ENCODE measurements around the gene SUGP1.

DNA sequence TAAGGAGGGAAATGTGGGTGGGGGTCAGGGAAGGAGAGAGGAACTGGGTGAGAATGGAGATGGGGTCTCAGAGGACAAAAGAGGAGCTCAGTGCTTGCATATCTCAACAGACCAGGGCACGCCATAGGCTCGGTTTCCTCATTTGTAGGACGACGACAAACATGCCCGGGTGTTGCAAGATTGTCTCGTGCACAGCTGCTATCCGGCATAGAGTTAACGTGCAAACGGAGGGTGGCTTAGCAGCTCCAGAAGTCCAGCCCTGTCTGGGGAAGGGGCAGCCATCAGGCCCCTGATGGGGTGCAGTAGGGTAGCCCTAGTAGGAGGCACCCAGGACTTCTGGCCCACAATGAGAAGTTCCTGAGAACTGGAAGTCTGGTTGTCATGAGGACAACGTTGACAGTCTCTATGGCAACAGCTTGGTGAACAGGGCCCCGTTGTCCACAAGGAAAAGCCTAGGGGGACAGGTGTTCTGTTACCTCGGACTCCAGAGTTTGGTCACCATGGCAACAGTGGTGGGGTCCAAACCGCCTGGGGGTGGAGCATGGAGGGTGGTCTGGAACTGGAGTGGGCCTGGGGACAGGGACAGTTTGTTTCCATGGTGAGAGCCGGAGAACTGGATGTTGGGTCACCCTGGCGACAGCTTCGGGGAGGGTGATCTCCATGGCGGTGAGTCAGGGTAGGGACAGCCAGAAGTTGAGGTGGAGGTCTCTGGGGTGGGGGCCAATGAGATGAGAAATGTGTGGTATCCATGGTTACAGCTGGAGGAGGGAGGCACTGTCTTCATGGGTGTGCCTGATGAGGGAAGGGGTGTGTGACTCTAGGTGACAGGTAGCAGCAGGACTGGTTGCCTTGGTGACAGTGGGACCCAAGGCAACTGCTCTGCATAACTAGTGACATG is 64.0 kb downstream of the SUGP1 start:
- no peak for TF ChIP-seq POLR2A (IDR thresholded peaks at IDR 0.05)
- TF ChIP-seq, protein P1, sequence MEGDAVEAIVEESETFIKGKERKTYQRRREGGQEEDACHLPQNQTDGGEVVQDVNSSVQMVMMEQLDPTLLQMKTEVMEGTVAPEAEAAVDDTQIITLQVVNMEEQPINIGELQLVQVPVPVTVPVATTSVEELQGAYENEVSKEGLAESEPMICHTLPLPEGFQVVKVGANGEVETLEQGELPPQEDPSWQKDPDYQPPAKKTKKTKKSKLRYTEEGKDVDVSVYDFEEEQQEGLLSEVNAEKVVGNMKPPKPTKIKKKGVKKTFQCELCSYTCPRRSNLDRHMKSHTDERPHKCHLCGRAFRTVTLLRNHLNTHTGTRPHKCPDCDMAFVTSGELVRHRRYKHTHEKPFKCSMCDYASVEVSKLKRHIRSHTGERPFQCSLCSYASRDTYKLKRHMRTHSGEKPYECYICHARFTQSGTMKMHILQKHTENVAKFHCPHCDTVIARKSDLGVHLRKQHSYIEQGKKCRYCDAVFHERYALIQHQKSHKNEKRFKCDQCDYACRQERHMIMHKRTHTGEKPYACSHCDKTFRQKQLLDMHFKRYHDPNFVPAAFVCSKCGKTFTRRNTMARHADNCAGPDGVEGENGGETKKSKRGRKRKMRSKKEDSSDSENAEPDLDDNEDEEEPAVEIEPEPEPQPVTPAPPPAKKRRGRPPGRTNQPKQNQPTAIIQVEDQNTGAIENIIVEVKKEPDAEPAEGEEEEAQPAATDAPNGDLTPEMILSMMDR (IDR thresholded peaks at IDR 0.05), result no peak
